Activated T-helper 2 cell treated with anti-CD3 and anti-CD28 coated beads, Interferon-gamma antibody, Interleukin-2, Interleukin-4, amounts not matched to agents 10 μg/mL and 5 μg/mL and 100 μg/mL, durations not matched to agents 14 hours and 24 hours and 36 hours (primary cell): ENCODE results near the gene CNKSR1. TPM values are rescaled to one million over a fixed set of nuclear protein-coding genes. Genes with fewer than 3 reads are reported as not detected.

Source experiments
- DNase-seq: peaks from one replicate; pipeline ENCODE4 v3.0.0; 2021; ENCODE audit warnings: low spot score
- H3K27ac Mint-ChIP-seq: one replicate; pipeline ENCODE4 v1.8.0; 2021; ENCODE audit warnings: mixed read lengths
- H3K27me3 Mint-ChIP-seq: one replicate; pipeline ENCODE4 v1.8.0; 2021; ENCODE audit warnings: low read depth, mixed read lengths
- H3K36me3 Mint-ChIP-seq: one replicate; pipeline ENCODE4 v1.8.0; 2021; ENCODE audit warnings: low read depth, mixed read lengths
- H3K4me1 Mint-ChIP-seq: one replicate; pipeline ENCODE4 v1.8.0; 2021; ENCODE audit warnings: low read depth, mixed read lengths
- H3K4me3 Mint-ChIP-seq: one replicate; pipeline ENCODE4 v1.8.0; 2021; ENCODE audit warnings: low read depth, mild to moderate bottlenecking, moderate library complexity, mixed read lengths
- H3K9me3 Mint-ChIP-seq: one replicate; pipeline ENCODE4 v1.8.0; 2021; ENCODE audit warnings: mixed read lengths
- intact Hi-C: fragments of 100-400 bp; cut with micrococcal nuclease; formaldehyde crosslinking; loops from one replicate; pipeline ENCODE4 v1.15.1; 2023
- total RNA-seq: library from RNA; stranded (reverse); gene quantifications from 2 replicates; pipeline ENCODE4 v1.2.3, GENCODE V29; 2022

CNKSR1 gene
- total RNA-seq, 1 donor from 2014 or later: 3.4 TPM

GRCh38 chr1:26180010-26180506 lies 2.8 kb downstream of the CNKSR1 start:
- Mint-ChIP-seq H3K4me1 (peaks cover 5% of the 10 kb centered on the region), H3K9me3 (no peaks in the 10 kb centered on the region)

GRCh38 chr1:26181586-26182382 lies 4.5 kb downstream of the CNKSR1 start:
- DNase-seq: no peak
- no peaks in the 10 kb centered on the region for H3K36me3 Mint-ChIP-seq
- H3K4me1 Mint-ChIP-seq: peaks cover 5% of the 10 kb centered on the region
- no peaks in the 10 kb centered on the region for H3K9me3 Mint-ChIP-seq
- no peak overlapping the region for H3K4me3 Mint-ChIP-seq
- H3K27me3 Mint-ChIP-seq: no peaks in the 10 kb centered on the region
- H3K27ac Mint-ChIP-seq: no peak overlapping the region
- intact Hi-C loops: no loop called here

More at GRCh38 chr1:26180010-26180506, 2.8 kb downstream of the CNKSR1 start:
- DNase-seq: no peak
- Mint-ChIP-seq H3K27ac (no peak overlapping the region), H3K4me3 (no peak overlapping the region), H3K27me3 (no peaks in the 10 kb centered on the region), H3K36me3 (no peaks in the 10 kb centered on the region)
- intact Hi-C loops: no loop called here

GRCh38 chr1:26182383-26182696 lies 5.0 kb downstream of the CNKSR1 start:
- Mint-ChIP-seq H3K4me1 (peaks cover 3% of the 10 kb centered on the region), H3K36me3 (no peaks in the 10 kb centered on the region), H3K27me3 (no peaks in the 10 kb centered on the region), H3K4me3 (no peak overlapping the region), H3K9me3 (no peaks in the 10 kb centered on the region), H3K27ac (no peak overlapping the region)
- intact Hi-C loops: no loop called here
- no peak for DNase-seq

- H3K36me3 Mint-ChIP-seq: no peaks in the 10 kb centered on the region
- no peaks in the 10 kb centered on the region for H3K27me3 Mint-ChIP-seq
- no peaks in the 10 kb centered on the region for H3K9me3 Mint-ChIP-seq
- intact Hi-C loops: no loop called here
- no peak overlapping the region for H3K4me3 Mint-ChIP-seq
- DNase-seq: no peak
- peaks cover 3% of the 10 kb centered on the region for H3K4me1 Mint-ChIP-seq
- H3K27ac Mint-ChIP-seq: no peak overlapping the region
Measured at GRCh38 chr1:26184086-26184485, 6.8 kb downstream of the CNKSR1 start.

GRCh38 chr1:26184883-26185282 lies 7.6 kb downstream of the CNKSR1 start:
- intact Hi-C loops: no loop called here
- Mint-ChIP-seq H3K9me3 (no peaks in the 10 kb centered on the region), H3K36me3 (no peaks in the 10 kb centered on the region), H3K4me3 (no peak overlapping the region), H3K4me1 (peaks cover 3% of the 10 kb centered on the region), H3K27ac (no peak overlapping the region), H3K27me3 (no peaks in the 10 kb centered on the region)
- no peak for DNase-seq

GRCh38 chr1:26187882-26188281 lies 10.6 kb downstream of the CNKSR1 start:
- Mint-ChIP-seq H3K27ac (no peak overlapping the region), H3K9me3 (no peaks in the 10 kb centered on the region), H3K4me3 (no peak overlapping the region), H3K27me3 (no peaks in the 10 kb centered on the region), H3K4me1 (peaks cover 9% of the 10 kb centered on the region), H3K36me3 (no peaks in the 10 kb centered on the region)
- intact Hi-C loops: no loop called here
- DNase-seq: no peak

GRCh38 chr1:26188477-26188876 lies 11.2 kb downstream of the CNKSR1 start:
- Mint-ChIP-seq H3K27me3 (no peaks in the 10 kb centered on the region), H3K4me3 (no peak overlapping the region), H3K9me3 (no peaks in the 10 kb centered on the region), H3K4me1 (peaks cover 9% of the 10 kb centered on the region), H3K36me3 (no peaks in the 10 kb centered on the region), H3K27ac (no peak overlapping the region)
- intact Hi-C loops: no loop called here
- no peak for DNase-seq

GRCh38 chr1:26189331-26189730 lies 12.0 kb downstream of the CNKSR1 start:
- H3K4me1 Mint-ChIP-seq: peaks cover 15% of the 10 kb centered on the region
- no peaks in the 10 kb centered on the region for H3K9me3 Mint-ChIP-seq
- no peaks in the 10 kb centered on the region for H3K27me3 Mint-ChIP-seq
- no peak overlapping the region for H3K4me3 Mint-ChIP-seq
- intact Hi-C loops: no loop called here
- no peak for DNase-seq
- H3K27ac Mint-ChIP-seq: no peak overlapping the region
- H3K36me3 Mint-ChIP-seq: no peaks in the 10 kb centered on the region

- Mint-ChIP-seq H3K4me3 (no peak overlapping the region), H3K36me3 (no peaks in the 10 kb centered on the region), H3K27me3 (no peaks in the 10 kb centered on the region), H3K4me1 (peaks cover 15% of the 10 kb centered on the region), H3K27ac (no peak overlapping the region), H3K9me3 (no peaks in the 10 kb centered on the region)
- no peak for DNase-seq
- intact Hi-C loops: no loop called here
Measured at GRCh38 chr1:26189751-26190275, 12.5 kb downstream of the CNKSR1 start.

- Mint-ChIP-seq H3K9me3 (no peaks in the 10 kb centered on the region), H3K27me3 (peaks cover 2% of the 10 kb centered on the region), H3K4me1 (peaks cover 15% of the 10 kb centered on the region), H3K27ac (peak within 1 kb of the TSS; percentile 13), H3K4me3 (no peak within 1 kb of the TSS), H3K36me3 (no peaks in the 10 kb centered on the region)
- no peak for DNase-seq
- intact Hi-C loops: no loop called here
Measured at GRCh38 chr1:26190373-26190987, 13.2 kb downstream of the CNKSR1 start, which contains the start of gene CATSPER4. CATSPER4 (plus strand) TSS chr1:26190602; CDS start chr1:26190628, 26 bp downstream.

- DNase-seq: no peak
- Mint-ChIP-seq H3K27ac (peak overlapping the region; percentile 62), H3K27me3 (peaks cover 2% of the 10 kb centered on the region), H3K4me3 (peak overlapping the region; percentile 13), H3K4me1 (peaks cover 15% of the 10 kb centered on the region), H3K36me3 (no peaks in the 10 kb centered on the region), H3K9me3 (no peaks in the 10 kb centered on the region)
- intact Hi-C loops: no loop called here
Measured at GRCh38 chr1:26191739-26192138, 14.4 kb downstream of the CNKSR1 start.

- Mint-ChIP-seq H3K4me3 (no peak overlapping the region), H3K36me3 (no peaks in the 10 kb centered on the region), H3K4me1 (peaks cover 23% of the 10 kb centered on the region), H3K27me3 (peaks cover 2% of the 10 kb centered on the region), H3K9me3 (no peaks in the 10 kb centered on the region), H3K27ac (no peak overlapping the region)
- DNase-seq: no peak
- intact Hi-C loops: no loop called here
Measured at GRCh38 chr1:26195805-26196204, 18.5 kb downstream of the CNKSR1 start.

GRCh38 chr1:26197301-26197700 lies 20.0 kb downstream of the CNKSR1 start:
- peaks cover 27% of the 10 kb centered on the region for H3K4me1 Mint-ChIP-seq
- H3K27me3 Mint-ChIP-seq: peaks cover 2% of the 10 kb centered on the region
- intact Hi-C loops: no loop called here
- no peak overlapping the region for H3K4me3 Mint-ChIP-seq
- H3K27ac Mint-ChIP-seq: no peak overlapping the region
- no peaks in the 10 kb centered on the region for H3K36me3 Mint-ChIP-seq
- H3K9me3 Mint-ChIP-seq: no peaks in the 10 kb centered on the region
- DNase-seq: no peak
